Breast epithelium (tissue), 3 donors: ENCODE measurements around the gene PALLD.

Experiments
- POLR2A ChIP-seq: fragments of 450-650 bp; IDR thresholded peaks from one replicate; pipeline ENCODE4 v1.6.1; 2016; ENCODE audit warnings: antibody characterized with exemption, mild to moderate bottlenecking, moderate library complexity
- TF ChIP-seq, protein P1 (sequence below), 3 donors: fragments of 450-650 bp; IDR thresholded peaks; one replicate each; pipeline ENCODE4 v1.5.1; 2016 to 2017; ENCODE audit warnings: antibody characterized with exemption in 3 of 3, mild to moderate bottlenecking in 3 of 3, moderate library complexity in 3 of 3

DNA sequence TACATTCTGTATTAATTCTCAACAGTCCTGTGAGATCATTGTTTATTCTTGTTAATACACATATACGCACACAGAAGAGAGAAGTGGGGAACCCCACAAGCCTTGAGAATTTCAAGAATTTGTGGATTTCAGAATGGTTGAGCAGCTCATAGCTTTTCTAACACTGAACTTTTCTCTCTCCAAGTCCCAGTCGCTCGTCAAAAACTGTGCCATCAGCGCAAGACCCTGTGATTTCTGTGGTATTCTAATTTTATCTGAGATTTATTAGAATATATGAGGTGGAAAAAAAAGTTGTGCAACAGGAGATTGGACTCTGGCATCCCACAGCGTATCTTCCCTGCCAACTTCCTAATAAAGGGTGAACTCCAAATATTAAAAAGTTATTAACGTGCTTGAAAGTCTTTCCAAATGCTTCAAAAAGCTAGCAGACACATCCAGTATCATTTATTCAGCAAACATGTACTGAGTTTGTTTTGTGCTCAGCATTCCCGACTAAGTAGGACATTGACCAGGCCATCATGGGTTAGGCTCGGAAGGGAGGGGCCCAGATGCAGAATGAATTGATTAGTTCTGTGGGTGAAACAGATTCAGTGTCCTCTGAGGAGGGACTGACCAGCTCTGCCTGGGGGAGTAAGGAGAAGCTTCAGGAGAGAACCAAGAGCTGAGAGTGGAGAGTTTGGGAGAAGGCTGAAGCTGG is 347.6 kb downstream of the PALLD start:
- TF ChIP-seq, protein P1, sequence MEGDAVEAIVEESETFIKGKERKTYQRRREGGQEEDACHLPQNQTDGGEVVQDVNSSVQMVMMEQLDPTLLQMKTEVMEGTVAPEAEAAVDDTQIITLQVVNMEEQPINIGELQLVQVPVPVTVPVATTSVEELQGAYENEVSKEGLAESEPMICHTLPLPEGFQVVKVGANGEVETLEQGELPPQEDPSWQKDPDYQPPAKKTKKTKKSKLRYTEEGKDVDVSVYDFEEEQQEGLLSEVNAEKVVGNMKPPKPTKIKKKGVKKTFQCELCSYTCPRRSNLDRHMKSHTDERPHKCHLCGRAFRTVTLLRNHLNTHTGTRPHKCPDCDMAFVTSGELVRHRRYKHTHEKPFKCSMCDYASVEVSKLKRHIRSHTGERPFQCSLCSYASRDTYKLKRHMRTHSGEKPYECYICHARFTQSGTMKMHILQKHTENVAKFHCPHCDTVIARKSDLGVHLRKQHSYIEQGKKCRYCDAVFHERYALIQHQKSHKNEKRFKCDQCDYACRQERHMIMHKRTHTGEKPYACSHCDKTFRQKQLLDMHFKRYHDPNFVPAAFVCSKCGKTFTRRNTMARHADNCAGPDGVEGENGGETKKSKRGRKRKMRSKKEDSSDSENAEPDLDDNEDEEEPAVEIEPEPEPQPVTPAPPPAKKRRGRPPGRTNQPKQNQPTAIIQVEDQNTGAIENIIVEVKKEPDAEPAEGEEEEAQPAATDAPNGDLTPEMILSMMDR (IDR thresholded peaks at IDR 0.05), result no peak
- TF ChIP-seq POLR2A, result no peak
